LNCAP (cell line): Measurements from ENCODE around the gene TM4SF1.
A peak's percentile ranks its signal among the peaks of the same experiment; 100 is the strongest.

Experiments
- CTCF ChIP-seq: fragments of 450-650 bp; IDR thresholded peaks from 2 replicates; pipeline ENCODE4 v1.5.1; 2017; ENCODE audit warnings: mild to moderate bottlenecking

The TM4SF1 gene

GRCh38 chr3:149366031-149366430 lies 11.4 kb downstream of the TM4SF1 start:
- TF ChIP-seq CTCF: no peak

GRCh38 chr3:149364624-149365023 lies 12.8 kb downstream of the TM4SF1 start:
- TF ChIP-seq CTCF: no peak

- no peak for TF ChIP-seq CTCF
Observed at GRCh38 chr3:149363053-149363452, 14.4 kb downstream of the TM4SF1 start.

GRCh38 chr3:149362366-149362765 lies 15.1 kb downstream of the TM4SF1 start:
- no peak for TF ChIP-seq CTCF

- no peak for TF ChIP-seq CTCF
Observed at GRCh38 chr3:149356630-149357029, 20.8 kb downstream of the TM4SF1 start.

- TF ChIP-seq CTCF: no peak
Observed at GRCh38 chr3:149356044-149356592, 21.3 kb downstream of the TM4SF1 start.

- no peak for TF ChIP-seq CTCF
Observed at GRCh38 chr3:149353581-149354184, 23.8 kb downstream of the TM4SF1 start.

- peak; percentile 78 for TF ChIP-seq CTCF
Observed at GRCh38 chr3:149352556-149352955, 24.9 kb downstream of the TM4SF1 start.
